Measurements from ENCODE around the gene DMKN. TPM values are rescaled to one million over a fixed set of nuclear protein-coding genes. Genes with fewer than 3 reads are reported as not detected.

Gene DMKN, protein sequence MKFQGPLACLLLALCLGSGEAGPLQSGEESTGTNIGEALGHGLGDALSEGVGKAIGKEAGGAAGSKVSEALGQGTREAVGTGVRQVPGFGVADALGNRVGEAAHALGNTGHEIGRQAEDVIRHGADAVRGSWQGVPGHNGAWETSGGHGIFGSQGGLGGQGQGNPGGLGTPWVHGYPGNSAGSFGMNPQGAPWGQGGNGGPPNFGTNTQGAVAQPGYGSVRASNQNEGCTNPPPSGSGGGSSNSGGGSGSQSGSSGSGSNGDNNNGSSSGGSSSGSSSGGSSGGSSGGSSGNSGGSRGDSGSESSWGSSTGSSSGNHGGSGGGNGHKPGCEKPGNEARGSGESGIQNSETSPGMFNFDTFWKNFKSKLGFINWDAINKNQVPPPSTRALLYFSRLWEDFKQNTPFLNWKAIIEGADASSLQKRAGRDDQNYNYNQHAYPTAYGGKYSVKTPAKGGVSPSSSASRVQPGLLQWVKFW
- total RNA-seq = 10 to 100 TPM in 2 of 7 donors, 1 to 10 TPM in 5; 2.5 to 17.9 (median 4.4) TPM
- 10 to 100 TPM in 2 of 3 donors, 1 to 10 TPM in 1; 7.2 to 15.3 (median 10.7) TPM for polyA plus RNA-seq
- long read RNA-seq, donor 1 = 0 reads
- long read RNA-seq, donor 2, partial matches to known transcripts = 54 of 87 reads
- long read RNA-seq, donor 2, other reads (novel, unspliced or antisense) = 33 of 87 reads

DNA sequence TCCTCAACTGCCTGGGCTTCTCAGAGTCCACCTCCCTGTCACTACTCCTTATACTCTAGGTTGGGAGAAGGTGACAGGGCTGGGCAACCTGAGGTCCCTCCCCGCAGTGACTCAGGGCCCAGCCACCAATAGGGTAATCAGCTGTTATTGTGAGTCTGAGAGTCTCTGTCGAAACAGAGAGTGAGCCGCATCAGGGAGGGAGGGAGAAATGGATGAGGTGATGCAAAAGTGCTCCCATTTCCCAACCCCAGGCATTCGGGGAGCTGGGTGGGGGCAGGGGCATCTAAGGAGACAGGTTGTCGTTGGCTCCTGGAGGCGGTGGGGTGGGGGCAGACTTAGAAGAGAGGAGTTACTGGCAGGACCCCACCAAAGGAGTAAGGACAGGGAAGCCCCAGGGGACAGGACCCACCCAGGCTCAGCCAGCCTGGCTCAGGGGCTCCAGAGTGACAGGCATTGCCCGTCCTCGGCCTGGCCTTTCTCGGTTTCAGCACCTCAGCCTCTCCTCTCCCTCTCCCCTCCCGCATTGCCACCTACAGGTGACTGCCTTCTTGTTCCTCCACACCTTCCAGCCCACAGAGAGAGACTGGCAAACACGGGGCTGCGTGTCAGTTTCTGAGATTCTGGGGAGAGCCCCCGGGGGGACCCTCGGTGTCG lies at the start of gene DMKN:
DMKN (minus strand) TSS at position 22 of the 654 bp plus-strand sequence. CDS start 174 bp downstream, outside the sequence.
- intact Hi-C loops (cut with DNase I; ENCODE audit: low total_unique reads) = no loop called here
- peaks cover 0 to 73% (median 24%) of the 10 kb centered on the region in 7 donors for H3K27me3 ChIP-seq (replicated peaks in 1 of 7)
- TF ChIP-seq POLR2A (IDR thresholded peaks at IDR 0.05) (no peak), POLR2AphosphoS5 (IDR thresholded peaks at IDR 0.05) (no peak)
- TF ChIP-seq, protein P1, sequence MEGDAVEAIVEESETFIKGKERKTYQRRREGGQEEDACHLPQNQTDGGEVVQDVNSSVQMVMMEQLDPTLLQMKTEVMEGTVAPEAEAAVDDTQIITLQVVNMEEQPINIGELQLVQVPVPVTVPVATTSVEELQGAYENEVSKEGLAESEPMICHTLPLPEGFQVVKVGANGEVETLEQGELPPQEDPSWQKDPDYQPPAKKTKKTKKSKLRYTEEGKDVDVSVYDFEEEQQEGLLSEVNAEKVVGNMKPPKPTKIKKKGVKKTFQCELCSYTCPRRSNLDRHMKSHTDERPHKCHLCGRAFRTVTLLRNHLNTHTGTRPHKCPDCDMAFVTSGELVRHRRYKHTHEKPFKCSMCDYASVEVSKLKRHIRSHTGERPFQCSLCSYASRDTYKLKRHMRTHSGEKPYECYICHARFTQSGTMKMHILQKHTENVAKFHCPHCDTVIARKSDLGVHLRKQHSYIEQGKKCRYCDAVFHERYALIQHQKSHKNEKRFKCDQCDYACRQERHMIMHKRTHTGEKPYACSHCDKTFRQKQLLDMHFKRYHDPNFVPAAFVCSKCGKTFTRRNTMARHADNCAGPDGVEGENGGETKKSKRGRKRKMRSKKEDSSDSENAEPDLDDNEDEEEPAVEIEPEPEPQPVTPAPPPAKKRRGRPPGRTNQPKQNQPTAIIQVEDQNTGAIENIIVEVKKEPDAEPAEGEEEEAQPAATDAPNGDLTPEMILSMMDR (IDR thresholded peaks at IDR 0.05 in 8 of 11, conservative IDR thresholded peaks at IDR 0.05 in 3 of 11) = no peak
- no peak within 1 kb of the TSS for H3K4me3 ChIP-seq
- WGBS, 5 donors = 27 to 40% (median 28%) methylated on average over 11 to 15 of the region's 15 CpGs
- no peaks in the 10 kb centered on the region for H3K9me3 ChIP-seq
- H3K4me1 ChIP-seq = peaks cover 9 to 23% (median 16%) of the 10 kb centered on the region in 6 donors
- no peaks in the 10 kb centered on the region for H3K36me3 ChIP-seq
- DNase-seq = no peak
- H3K27ac ChIP-seq = no peak within 1 kb of the TSS

DNA sequence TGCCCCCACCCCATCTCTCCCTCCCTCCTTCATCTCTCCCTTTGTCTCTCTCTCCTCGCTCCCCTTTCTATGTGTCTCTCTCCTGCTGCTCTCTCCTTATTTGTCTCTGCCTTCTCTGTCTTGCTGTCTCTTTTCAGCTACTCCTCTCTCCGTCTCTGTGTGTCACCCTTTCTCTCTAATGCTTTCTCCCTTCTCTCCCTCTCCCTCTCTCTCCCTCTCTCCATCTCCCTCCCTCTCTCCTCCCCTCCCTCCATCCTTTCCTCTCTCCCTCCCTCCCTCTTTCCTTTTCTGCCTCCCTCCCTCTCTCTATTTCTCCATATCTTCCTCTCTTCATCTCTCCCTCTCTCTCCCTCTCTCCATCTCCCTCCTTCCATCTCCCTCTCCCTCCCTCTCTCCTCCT lies 49.3 kb upstream of the DMKN start:
- 50 to 76% (median 57%) methylated on average over 2 of the region's 2 CpGs for WGBS, 5 donors
- Histone ChIP-seq H3K4me3 (no peak overlapping the region), H3K9me3 (no peaks in the 10 kb centered on the region), H3K27ac (no peak overlapping the region), H3K36me3 (no peaks in the 10 kb centered on the region), H3K27me3 (replicated peaks in 1 of 7) (peaks cover 0 to 73% (median 37%) of the 10 kb centered on the region in 7 donors), H3K4me1 (peaks cover 5 to 17% (median 12%) of the 10 kb centered on the region in 6 donors)
- intact Hi-C loops (cut with DNase I; ENCODE audit: low total_unique reads) = no loop called here
- no peak for DNase-seq
- TF ChIP-seq POLR2AphosphoS5 (IDR thresholded peaks at IDR 0.05) (no peak), POLR2A (IDR thresholded peaks at IDR 0.05) (no peak)
- TF ChIP-seq, protein P1 (IDR thresholded peaks at IDR 0.05 in 8 of 11, conservative IDR thresholded peaks at IDR 0.05 in 3 of 11) = no peak

DNA sequence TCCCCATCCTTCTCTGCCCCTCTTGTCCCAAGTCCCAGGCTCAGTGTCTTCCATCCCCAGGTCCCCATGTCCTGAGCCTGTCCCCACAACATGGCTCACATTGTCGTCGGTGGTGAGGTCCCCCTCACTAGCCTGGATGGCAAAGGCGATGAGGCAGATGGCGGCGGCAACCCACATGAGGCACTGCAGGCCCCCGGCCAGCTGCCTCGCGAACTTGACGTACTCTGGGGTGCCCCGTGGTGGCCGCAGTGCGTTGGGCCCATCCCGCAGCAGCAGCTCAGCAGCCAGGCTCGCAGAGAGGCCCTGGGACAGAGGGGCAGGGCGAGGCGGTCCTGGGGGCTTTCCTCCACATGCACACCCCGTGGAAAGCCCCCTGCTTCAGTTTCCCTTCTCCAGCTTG lies 48.9 kb upstream of the DMKN start:
- H3K4me3 ChIP-seq = no peak overlapping the region
- H3K27me3 ChIP-seq (replicated peaks in 1 of 7) = peaks cover 0 to 78% (median 37%) of the 10 kb centered on the region in 7 donors
- TF ChIP-seq POLR2A (IDR thresholded peaks at IDR 0.05) = no peak
- no peak for TF ChIP-seq POLR2AphosphoS5 (IDR thresholded peaks at IDR 0.05)
- TF ChIP-seq, protein P1 (IDR thresholded peaks at IDR 0.05 in 8 of 11, conservative IDR thresholded peaks at IDR 0.05 in 3 of 11) = no peak
- DNase-seq = peak; percentile 59
- H3K4me1 ChIP-seq = peaks cover 5 to 22% (median 15%) of the 10 kb centered on the region in 6 donors
- 57 to 71% (median 66%) methylated on average over 11 to 17 of the region's 17 CpGs for WGBS, 5 donors
- H3K9me3 ChIP-seq = no peaks in the 10 kb centered on the region
- H3K27ac ChIP-seq = no peak overlapping the region
- no peaks in the 10 kb centered on the region for H3K36me3 ChIP-seq
- intact Hi-C loops (cut with DNase I; ENCODE audit: low total_unique reads) = no loop called here

All from spleen (tissue), 13 donors.